ENCODE measurements around the gene NKD1.

NKD1 gene

DNA sequence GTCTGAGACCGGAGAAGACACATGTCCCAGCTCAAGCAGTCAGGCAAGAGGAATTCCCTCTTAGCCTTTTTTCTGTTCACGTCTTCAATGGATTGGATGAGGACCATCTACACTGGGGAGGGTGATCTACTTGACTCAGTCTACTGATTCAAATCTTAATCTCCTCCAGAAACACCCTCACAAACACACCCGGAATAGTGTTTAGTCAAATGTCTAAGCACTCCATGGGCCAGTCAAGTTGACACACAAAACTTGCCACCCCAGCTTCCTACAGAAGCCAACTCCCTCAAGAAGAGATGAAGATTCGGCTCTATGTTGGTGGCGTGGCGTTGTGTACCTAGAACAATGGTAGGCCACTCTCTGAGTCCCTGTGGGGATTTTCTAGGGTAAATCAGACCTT is 22.5 kb upstream of the NKD1 start:
- in situ Hi-C loops (cut with HindIII; ENCODE audit: low sequenced_read_pairs), result no loop called here
- TF ChIP-seq, protein P1, sequence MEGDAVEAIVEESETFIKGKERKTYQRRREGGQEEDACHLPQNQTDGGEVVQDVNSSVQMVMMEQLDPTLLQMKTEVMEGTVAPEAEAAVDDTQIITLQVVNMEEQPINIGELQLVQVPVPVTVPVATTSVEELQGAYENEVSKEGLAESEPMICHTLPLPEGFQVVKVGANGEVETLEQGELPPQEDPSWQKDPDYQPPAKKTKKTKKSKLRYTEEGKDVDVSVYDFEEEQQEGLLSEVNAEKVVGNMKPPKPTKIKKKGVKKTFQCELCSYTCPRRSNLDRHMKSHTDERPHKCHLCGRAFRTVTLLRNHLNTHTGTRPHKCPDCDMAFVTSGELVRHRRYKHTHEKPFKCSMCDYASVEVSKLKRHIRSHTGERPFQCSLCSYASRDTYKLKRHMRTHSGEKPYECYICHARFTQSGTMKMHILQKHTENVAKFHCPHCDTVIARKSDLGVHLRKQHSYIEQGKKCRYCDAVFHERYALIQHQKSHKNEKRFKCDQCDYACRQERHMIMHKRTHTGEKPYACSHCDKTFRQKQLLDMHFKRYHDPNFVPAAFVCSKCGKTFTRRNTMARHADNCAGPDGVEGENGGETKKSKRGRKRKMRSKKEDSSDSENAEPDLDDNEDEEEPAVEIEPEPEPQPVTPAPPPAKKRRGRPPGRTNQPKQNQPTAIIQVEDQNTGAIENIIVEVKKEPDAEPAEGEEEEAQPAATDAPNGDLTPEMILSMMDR (IDR thresholded peaks at IDR 0.05; ENCODE audit: low read depth, low read length, missing control alignments), result no peak
- no peak overlapping the region for H3K4me3 ChIP-seq (ENCODE audit: low read depth, low read length)

DNA sequence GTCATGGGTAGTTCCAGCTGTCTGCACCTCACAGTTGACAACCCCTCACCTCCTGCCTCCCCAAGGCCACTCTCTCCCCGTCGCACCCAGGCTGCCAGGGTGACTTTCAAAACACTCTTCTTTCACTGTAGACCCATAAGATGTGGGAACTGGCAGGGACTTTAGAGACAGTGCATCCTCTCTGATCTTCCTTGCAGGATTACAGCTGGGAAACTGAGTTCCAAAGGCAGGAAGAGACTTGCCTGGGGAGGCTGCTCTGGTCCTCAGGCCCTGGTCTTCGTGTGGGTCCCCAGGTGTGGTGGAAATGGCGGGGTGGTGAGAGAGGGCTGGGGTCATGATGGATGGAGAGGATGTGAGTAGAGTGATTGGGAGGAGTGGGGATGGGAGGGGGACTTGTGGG is 21.9 kb upstream of the NKD1 start:
- TF ChIP-seq, protein P1 (IDR thresholded peaks at IDR 0.05; ENCODE audit: low read depth, low read length, missing control alignments), result no peak
- no peak overlapping the region for H3K4me3 ChIP-seq (ENCODE audit: low read depth, low read length)
- DNase-seq (ENCODE audit: low read depth), result no peak
- in situ Hi-C loops (cut with HindIII; ENCODE audit: low sequenced_read_pairs), result no loop called here

More for the DNA sequence above, 22.5 kb upstream of the NKD1 start:
- DNase-seq (ENCODE audit: low read depth), result no peak

DNA sequence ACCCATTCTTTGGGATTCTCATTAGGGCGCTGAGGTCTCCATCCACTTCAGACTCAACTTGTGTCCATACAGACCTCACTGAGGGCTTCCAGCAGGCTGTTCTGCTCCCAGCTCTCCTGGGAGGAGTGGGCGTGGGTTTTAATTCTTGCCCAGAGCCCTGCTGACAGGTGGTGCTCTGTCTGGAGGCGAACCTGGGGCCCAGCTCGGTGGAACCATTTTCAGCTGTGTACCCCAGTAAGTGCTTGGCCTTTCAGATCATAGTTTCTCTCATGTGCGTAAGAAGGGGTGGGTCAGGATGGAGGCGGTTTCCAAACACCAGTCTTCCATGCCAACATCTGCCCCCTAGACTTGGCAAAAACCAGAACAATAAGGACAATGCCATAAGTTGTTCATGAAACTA is 21.4 kb upstream of the NKD1 start:
- no peak overlapping the region for H3K4me3 ChIP-seq (ENCODE audit: low read depth, low read length)
- in situ Hi-C loops (cut with HindIII; ENCODE audit: low sequenced_read_pairs), result no loop called here
- TF ChIP-seq, protein P1 (IDR thresholded peaks at IDR 0.05; ENCODE audit: low read depth, low read length, missing control alignments), result no peak
- no peak for DNase-seq (ENCODE audit: low read depth)

DNA sequence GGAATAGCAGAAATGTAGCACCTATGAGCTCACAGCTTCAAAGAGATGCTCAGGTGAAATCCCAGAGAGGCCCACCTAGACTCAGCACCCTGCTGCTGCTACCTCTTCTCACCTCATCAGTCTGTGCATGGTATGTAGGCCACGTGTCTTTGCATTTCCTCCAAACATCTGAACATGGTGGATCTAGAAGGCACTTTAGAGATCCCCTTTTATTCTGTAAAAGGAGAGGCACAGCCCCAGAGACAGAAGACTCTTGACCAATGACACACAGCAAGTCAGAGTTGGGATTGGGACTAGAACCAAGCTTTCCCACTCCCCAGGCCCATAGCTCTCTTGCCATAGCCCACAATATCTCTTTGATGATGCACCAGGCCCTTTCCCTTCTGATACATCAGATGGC is 19.4 kb upstream of the NKD1 start:
- TF ChIP-seq, protein P1 (IDR thresholded peaks at IDR 0.05; ENCODE audit: low read depth, low read length, missing control alignments), result no peak
- in situ Hi-C loops (cut with HindIII; ENCODE audit: low sequenced_read_pairs), result no loop called here
- DNase-seq (ENCODE audit: low read depth), result no peak
- H3K4me3 ChIP-seq (ENCODE audit: low read depth, low read length), result no peak overlapping the region

DNA sequence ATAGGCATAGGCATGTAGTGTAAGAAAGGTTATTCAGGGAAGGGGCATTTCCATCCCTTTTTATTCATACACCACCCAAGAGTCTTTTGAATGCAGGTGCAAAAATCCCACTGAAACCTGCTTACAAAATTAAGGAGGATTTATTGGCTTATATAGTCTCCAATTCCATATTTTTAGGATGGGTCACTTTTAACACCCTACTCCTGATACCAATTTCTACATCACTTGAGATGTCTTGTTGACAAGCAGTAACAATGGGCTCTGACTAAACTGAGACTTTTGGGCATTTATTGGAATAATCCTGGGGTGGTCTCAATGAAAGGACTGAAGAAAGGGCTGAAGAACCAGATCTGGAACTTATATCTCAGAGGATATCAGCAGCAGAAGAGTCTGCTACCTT is 18.9 kb upstream of the NKD1 start:
- in situ Hi-C loops (cut with HindIII; ENCODE audit: low sequenced_read_pairs), result no loop called here
- DNase-seq (ENCODE audit: low read depth), result no peak
- no peak overlapping the region for H3K4me3 ChIP-seq (ENCODE audit: low read depth, low read length)
- TF ChIP-seq, protein P1 (IDR thresholded peaks at IDR 0.05; ENCODE audit: low read depth, low read length, missing control alignments), result no peak

DNA sequence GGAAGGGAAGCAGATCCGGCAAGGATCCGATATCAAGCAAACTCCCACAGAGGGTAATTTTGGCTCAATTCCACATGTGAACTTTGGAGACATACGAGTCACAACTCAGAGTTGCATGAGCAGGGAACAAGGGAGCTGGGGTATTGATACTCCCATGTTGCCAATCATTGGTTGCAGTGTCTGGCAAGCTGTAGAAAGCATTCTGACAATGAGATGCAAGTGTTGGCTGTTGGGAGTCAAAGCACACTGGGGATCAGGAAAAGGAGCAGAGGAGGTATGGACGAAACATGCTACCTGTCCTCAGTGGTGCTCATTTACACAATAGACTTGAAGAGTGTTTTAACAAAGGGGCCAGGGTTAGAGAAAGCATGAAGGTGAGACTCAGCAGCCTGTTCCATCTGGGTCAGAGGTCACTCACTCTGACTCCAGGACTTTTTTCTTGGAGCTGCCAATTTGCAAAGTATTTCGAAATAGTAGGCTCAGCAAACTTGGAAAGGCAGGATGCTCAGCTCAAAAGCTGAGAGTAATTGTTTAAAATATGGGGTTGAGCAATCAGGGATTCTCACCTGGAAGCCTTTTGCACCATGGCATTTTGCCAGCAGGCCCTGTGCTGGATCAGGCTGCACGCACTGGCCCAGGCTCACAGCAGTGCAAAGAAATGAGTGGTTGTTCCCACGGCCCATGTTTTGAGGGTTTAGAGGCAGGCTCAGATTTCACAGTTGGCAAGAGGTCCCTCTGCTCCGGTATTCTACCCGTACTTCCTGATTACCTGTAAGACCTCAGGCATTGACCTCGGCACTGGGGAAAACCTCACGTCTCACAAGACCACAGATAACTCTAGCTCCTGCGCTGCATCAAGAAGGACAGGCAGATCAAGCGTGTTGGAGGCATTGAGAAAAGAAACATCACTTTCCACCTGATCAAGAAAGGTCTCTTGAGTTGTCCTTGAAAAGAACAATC is 17.6 kb upstream of the NKD1 start:
- in situ Hi-C loops (cut with HindIII; ENCODE audit: low sequenced_read_pairs), result no loop called here
- TF ChIP-seq, protein P1 (IDR thresholded peaks at IDR 0.05; ENCODE audit: low read depth, low read length, missing control alignments), result no peak
- H3K4me3 ChIP-seq (ENCODE audit: low read depth, low read length), result no peak overlapping the region
- DNase-seq (ENCODE audit: low read depth), result no peak

Data from astrocyte of the cerebellum (primary cell).